K562 treated with DMSO at 1 percent for 4 hours (cell line): ENCODE data around the gene CRB3. TPM values are rescaled to one million over a fixed set of nuclear protein-coding genes. Genes with fewer than 3 reads are reported as not detected.

Experiments used
- total RNA-seq: library from RNA; unstranded; fragments of 300-600 nt; gene quantifications from 2 replicates; pipeline ENCODE4 v1.2.3, GENCODE V29; 2022; ENCODE audit not compliant: insufficient read depth

CRB3 gene, protein sequence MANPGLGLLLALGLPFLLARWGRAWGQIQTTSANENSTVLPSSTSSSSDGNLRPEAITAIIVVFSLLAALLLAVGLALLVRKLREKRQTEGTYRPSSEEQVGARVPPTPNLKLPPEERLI
- not detected in 2 replicates for total RNA-seq

DNA sequence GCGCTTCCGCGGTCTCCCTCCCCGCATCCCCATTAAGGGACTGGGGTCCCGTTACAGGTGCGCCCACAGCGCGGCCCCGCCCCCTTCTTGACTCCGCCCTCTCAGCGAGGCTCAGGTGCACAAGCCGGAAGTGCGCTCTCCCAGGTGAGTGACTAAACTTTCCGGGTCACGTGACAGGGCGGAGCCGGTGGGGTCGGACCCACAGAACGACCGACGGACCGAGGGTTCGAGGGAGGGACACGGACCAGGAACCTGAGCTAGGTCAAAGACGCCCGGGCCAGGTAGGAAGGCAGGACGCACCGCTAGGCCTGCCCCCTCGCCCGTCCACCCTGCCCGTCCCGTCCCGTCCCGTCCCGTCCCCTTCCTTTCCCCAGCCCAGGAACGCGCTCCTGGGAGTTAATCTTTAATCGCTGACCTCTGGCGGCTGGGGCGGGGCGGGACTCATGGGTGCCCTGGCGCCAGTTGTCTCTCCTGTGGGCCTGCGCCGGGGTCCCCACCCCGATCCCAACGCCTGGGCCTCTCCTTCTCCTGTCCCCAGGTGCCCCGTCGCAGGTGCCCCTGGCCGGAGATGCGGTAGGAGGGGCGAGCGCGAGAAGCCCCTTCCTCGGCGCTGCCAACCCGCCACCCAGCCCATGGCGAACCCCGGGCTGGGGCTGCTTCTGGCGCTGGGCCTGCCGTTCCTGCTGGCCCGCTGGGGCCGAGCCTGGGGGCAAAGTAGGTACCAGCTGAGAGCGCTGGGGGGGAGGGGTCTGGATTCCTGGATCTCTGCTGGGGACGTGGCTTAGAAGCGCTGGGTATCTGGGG, at the start of gene CRB3:
CRB3 (plus strand) TSS at position 202 of the 804 bp plus-strand sequence; CDS start at position 633, 431 bp downstream.

DNA sequence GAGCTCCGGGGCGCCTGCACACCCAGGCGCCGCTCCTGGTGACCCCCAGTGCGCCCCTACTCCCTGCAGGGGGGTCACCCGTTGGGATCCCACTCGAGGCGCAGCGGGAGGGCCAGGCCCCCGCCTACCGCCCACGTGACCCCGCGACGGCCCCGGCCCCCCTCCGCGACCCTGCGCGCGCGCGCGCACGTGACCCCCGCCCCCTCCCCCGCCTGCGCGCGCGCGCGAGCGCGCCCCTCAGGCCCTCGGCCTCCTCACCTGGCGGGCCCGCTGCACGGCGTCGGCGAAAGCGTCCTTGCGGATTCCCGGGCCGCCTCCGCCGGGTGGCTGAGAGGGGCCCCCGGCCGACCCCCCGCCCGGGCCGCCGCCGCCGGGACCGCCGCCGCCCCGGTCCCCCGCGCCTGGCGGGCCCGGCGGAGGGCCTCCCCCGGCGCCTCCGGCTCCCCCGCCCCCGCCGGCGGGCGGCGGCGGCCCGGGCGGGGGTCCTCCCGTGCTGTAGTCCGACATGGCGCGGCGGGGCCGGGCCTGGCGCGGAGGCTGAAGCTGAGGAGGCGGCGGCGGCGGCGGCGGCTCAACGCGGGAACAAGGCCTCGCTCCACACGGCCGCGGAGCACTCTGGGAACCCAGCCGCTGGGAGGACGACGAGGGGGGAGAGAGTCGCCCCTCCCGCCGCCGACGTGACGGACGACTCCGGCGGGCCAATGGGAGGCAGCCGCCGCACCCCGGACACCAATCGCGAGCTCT, 39.7 kb upstream of the CRB3 start, which contains the start of gene KHSRP:
KHSRP (minus strand) TSS at position 617 of the 744 bp plus-strand sequence; CDS start at position 507, 110 bp downstream.

DNA sequence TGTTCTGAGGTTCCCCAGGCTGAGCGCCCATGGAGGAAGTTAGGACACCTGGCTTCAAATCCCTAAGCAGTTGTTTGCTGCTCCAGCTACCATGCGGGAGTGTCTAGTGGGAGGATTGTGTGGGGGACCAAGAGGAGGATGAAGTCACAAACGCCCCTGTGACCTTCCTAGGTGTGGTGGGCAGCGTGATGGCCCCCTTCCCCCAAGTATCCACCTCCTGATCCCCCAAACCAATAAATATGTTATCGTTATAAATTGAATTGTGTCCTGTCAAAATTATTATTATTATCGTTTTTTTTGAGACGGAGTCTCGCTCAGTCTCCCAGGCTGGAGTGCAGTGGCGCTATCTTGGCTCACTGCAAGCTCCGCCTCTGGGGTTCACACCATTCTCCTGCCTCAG, 30.4 kb upstream of the CRB3 start, which contains the start of gene SLC25A41:
SLC25A41 (minus strand) TSS at position 101 of the 400 bp plus-strand sequence; CDS start at position 31, 70 bp downstream.

DNA sequence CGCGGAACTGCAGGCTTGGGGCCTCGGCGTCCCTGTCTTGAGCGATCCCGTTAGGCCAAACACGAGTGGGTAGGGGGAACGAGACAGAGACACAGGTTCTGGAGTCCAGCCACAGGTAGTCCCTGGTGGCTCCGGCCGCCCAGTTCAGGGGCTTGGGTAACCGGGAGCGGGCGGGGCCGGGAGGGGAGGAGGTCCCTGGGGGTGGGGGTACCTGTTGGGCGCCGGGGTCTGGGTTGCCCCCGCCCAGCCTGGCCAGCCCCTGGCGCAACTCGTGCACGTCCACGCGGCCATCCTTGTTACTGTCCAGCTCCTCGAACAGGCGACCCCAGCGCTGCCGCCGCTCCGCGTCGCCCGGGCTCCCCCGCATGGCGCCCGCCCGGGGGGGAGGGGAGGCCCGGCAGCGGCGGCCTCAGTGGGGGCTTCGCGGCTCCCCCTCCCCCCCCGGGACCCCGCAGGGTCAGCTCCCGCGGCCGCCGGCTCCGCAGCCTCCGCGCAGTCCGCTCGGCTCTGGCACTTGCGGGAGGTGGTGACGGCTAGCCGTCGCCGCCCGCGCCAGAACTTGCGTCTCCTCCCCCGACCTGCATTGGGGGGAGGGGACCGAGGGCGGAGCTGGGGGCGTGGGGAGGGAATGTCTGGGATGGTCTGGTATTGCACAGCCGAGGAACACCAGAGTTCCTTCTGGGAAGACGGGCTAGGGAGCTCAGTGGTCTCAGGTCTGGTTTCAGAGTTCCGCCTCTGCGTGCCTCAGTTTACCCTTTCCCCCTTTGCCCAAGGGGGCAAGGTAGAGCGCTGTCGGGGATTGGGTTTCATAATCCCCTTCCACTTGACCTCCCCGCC, 4.6 kb upstream of the CRB3 start, which contains the start of gene SLC25A23:
SLC25A23 (minus strand) TSS at position 531 of the 837 bp plus-strand sequence; CDS start at position 367, 164 bp downstream.

DNA sequence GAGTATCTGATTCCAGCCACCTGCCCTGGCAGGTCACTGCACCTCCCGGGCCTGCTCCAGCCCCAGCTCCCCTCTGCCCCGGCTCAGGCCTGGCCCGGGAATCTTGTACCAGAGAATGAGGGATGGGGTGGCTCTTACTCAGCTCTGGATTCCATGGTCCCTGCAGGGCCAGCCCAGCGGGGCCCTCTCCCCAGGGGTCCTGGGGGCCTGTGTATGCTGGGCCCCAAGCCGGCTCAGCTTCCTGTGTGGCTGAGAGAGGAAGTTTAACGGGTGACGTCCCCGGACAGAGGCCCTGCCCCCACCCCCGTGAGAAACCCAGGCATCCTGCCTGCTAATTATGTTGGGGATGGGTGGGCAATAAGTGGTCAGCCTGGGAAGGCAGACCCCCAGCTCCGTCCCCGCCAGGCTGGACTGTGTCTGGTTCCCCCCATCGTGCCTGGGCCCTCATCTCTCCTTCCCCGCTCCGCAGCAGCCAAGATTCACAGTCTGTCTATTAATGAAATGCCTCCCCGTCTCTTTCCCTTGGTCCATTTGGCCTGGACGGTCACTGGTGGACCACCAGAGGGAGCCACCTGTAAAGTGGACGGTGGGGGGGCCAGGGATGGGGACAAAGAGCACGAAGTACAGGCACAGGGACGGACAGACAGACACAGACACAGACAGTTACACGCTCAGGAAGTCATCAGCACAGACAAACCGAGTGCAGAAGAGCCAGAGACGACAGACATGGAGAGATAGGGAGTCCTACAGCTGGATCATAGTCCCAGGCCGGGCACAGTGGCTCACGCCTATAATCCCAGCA, 17.7 kb downstream of the CRB3 start, which contains the start of gene DENND1C:
DENND1C (minus strand) TSS at position 247 of the 802 bp plus-strand sequence; CDS start at position 155, 92 bp downstream.

DNA sequence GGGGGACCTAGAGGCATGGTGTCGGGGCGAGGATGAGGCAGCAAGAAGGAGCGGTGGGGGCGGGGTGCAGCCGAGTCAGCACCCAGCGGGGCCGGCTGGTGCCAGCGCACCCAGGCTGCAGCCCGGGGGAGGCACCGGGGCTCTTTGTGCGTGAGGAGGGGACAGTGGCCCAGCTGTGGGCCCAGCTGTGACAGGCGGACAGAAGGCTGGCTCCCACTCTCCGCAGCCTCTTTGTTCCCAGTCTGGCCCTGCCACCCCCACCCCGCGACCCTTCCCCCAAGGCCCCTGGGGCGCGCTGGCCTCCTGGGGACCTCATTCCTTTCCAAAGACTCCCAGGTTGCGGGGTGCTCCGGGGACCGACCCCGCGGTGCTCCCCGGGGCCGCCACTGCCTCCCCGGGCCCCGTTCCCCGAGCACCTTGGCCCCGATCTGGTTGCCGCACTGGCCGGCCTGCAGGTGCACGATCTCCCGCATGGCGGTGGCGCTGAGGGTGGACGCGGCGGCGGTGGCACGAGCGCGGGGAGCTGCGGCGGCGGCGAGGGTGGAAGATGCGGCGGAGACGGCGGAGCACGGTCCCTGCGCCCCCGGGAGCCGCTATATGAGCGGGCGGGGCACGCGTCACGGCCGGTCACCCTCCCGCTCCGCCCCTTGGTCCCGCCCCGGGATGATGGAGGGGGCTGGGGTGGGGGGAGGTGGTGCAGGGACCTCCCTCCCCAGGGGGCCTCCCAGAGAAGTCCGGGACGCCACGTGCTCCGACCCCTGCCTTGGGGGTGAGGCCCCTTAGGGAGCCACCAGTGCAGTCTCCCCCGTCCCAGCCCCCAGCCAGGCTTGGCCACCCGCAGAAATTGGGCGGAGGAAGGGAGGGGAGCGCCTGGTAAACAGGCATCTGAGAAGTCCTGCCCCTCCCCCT, 37.9 kb downstream of the CRB3 start, which contains the start of gene TUBB4A:
TUBB4A (minus strand) TSS at position 570 of the 909 bp plus-strand sequence; CDS start at position 473, 97 bp downstream.

Other genes starting within 250 kb of the CRB3 start
- 40.3 and 49.6 TPM in 2 replicates for gene MLLT1, start 184.3 kb upstream of the CRB3 start, total RNA-seq
- not detected in 2 replicates for gene ACER1, start 130.7 kb upstream of the CRB3 start, total RNA-seq
- gene CLPP, start 102.7 kb upstream of the CRB3 start, total RNA-seq, result 115 TPM in 2 replicates
- 115 and 123 TPM in 2 replicates for gene ALKBH7, start 91.5 kb upstream of the CRB3 start, total RNA-seq
- gene PSPN, start 88.3 kb upstream of the CRB3 start, total RNA-seq, result 3.6 and 5.2 TPM in 2 replicates
- gene GTF2F1, start 71.1 kb upstream of the CRB3 start, total RNA-seq, result 86.5 and 91.9 TPM in 2 replicates
- gene KHSRP, start 39.5 kb upstream of the CRB3 start, total RNA-seq, result 466 and 493 TPM in 2 replicates
- gene SLC25A41, start 30.5 kb upstream of the CRB3 start, total RNA-seq, result 2.5 and 3.1 TPM in 2 replicates
- gene SLC25A23, start 4.5 kb upstream of the CRB3 start, total RNA-seq, result 52.2 and 64.2 TPM in 2 replicates
- gene DENND1C, start 17.5 kb downstream of the CRB3 start, total RNA-seq, result 1.7 and 1.9 TPM in 2 replicates
- 5.5 and 8.6 TPM in 2 replicates for gene TUBB4A, start 38.0 kb downstream of the CRB3 start, total RNA-seq
- gene TNFSF9, start 66.8 kb downstream of the CRB3 start, total RNA-seq, result 17.9 and 30.7 TPM in 2 replicates
- 2.7 and 5.5 TPM in 2 replicates for gene CD70, start 126.9 kb downstream of the CRB3 start, total RNA-seq
- 0.12 TPM in 1 of 2 replicates, not detected in the other for gene TNFSF14, start 205.9 kb downstream of the CRB3 start, total RNA-seq